HG02981 (cell line): ENCODE data around the gene AIMP2.
"Not testable (repeated sequence)": the region's sequence is repeated elsewhere in the genome, so short reads cannot be mapped to it uniquely, and the experiment has no call there.

Source experiments
- ATAC-seq: cut with Tn5 transposase; IDR thresholded peaks from one replicate; pipeline ENCODE4 v1.9.1; 2021; ENCODE audit warnings: mild to moderate bottlenecking, moderate library complexity; ENCODE audit not compliant: unreplicated experiment

AIMP2 gene

GRCh38 chr7:6008668-6009611 lies at the start of gene AIMP2, which contains the start of gene PMS2:
Gene AIMP2 (plus strand): TSS chr7:6009272. CDS start chr7:6009364, 92 bp downstream.
Gene PMS2 (minus strand): TSS chr7:6009049. CDS start chr7:6009019, 30 bp downstream.
- peak; percentile 92 for ATAC-seq

GRCh38 chr7:5963205-5963604 lies 45.9 kb upstream of the AIMP2 start:
- not testable (repeated sequence) for ATAC-seq

- ATAC-seq, result not testable (repeated sequence)
Observed at GRCh38 chr7:5963810-5964209, 45.3 kb upstream of the AIMP2 start.

- ATAC-seq, result not testable (repeated sequence)
Observed at GRCh38 chr7:5970347-5970911, 38.6 kb upstream of the AIMP2 start, which contains the start of gene RSPH10B. Gene RSPH10B (minus strand): TSS chr7:5970689. CDS start chr7:5967116, 3,573 bp downstream.

GRCh38 chr7:5973580-5973979 lies 35.5 kb upstream of the AIMP2 start:
- not testable (repeated sequence) for ATAC-seq

GRCh38 chr7:5979680-5980314 lies 29.3 kb upstream of the AIMP2 start:
- not testable (repeated sequence) for ATAC-seq

- ATAC-seq, result not testable (repeated sequence)
Observed at GRCh38 chr7:5987061-5987460, 22.0 kb upstream of the AIMP2 start.

- no peak for ATAC-seq
Observed at GRCh38 chr7:5997210-5997808, 11.8 kb upstream of the AIMP2 start.

GRCh38 chr7:6007386-6007785 lies 1.7 kb upstream of the AIMP2 start:
- no peak for ATAC-seq

- ATAC-seq, result not testable (repeated sequence)
Observed at GRCh38 chr7:6007835-6008590, 1.1 kb upstream of the AIMP2 start.

GRCh38 chr7:6010370-6010769 lies 1.3 kb downstream of the AIMP2 start:
- not testable (repeated sequence) for ATAC-seq

GRCh38 chr7:6011541-6011940 lies 2.5 kb downstream of the AIMP2 start:
- no peak for ATAC-seq

- ATAC-seq, result no peak
Observed at GRCh38 chr7:6012355-6013104, 3.5 kb downstream of the AIMP2 start.

- no peak for ATAC-seq
Observed at GRCh38 chr7:6015917-6016652, 7.0 kb downstream of the AIMP2 start.

GRCh38 chr7:6016653-6016966 lies 7.5 kb downstream of the AIMP2 start:
- no peak for ATAC-seq

- ATAC-seq, result no peak
Observed at GRCh38 chr7:6020371-6021286, 11.6 kb downstream of the AIMP2 start.

GRCh38 chr7:6022707-6023106 lies 13.6 kb downstream of the AIMP2 start:
- ATAC-seq, result no peak

GRCh38 chr7:6023974-6024435 lies 14.9 kb downstream of the AIMP2 start:
- ATAC-seq, result no peak
